ENCODE measurements around the gene PPP1R14D.

PPP1R14D gene

GRCh38 chr15:40775740-40776536 lies 52.6 kb downstream of the PPP1R14D start:
- DNase-seq (ENCODE audit: low read depth, low spot score) = no peak
- no peak overlapping the region for H3K4me3 ChIP-seq
- no peak overlapping the region for H3K9ac ChIP-seq (ENCODE audit: insufficient read length)
- TF ChIP-seq EZH2 (IDR thresholded peaks at IDR 0.05) (no peak), POLR2AphosphoS5 (IDR thresholded peaks at IDR 0.05; ENCODE audit: borderline replicate concordance, low read depth, low read length) (no peak), FOXP2 (optimal IDR thresholded peaks at IDR 0.05; ENCODE audit: control extremely low read depth, extremely low read length, insufficient read depth) (no peak)
- no peaks in the 10 kb centered on the region for H3K9me3 ChIP-seq (ENCODE audit: low read depth, low read length)
- no peak overlapping the region for H3K27ac ChIP-seq
- peaks cover 34% of the 10 kb centered on the region; the same call in 1 of the 2 replicates for H3K36me3 ChIP-seq (ENCODE audit: insufficient read depth, low read length)

- TF ChIP-seq EZH2 (IDR thresholded peaks at IDR 0.05) (no peak), POLR2AphosphoS5 (IDR thresholded peaks at IDR 0.05; ENCODE audit: borderline replicate concordance, low read depth, low read length) (no peak), FOXP2 (optimal IDR thresholded peaks at IDR 0.05; ENCODE audit: control extremely low read depth, extremely low read length, insufficient read depth) (no peak)
- Histone ChIP-seq H3K27ac (no peak overlapping the region), H3K4me3 (no peak overlapping the region), H3K36me3 (ENCODE audit: insufficient read depth, low read length) (peaks cover 34% of the 10 kb centered on the region; the same call in 1 of the 2 replicates), H3K9me3 (ENCODE audit: low read depth, low read length) (no peaks in the 10 kb centered on the region), H3K9ac (ENCODE audit: insufficient read length) (no peak overlapping the region)
- DNase-seq (ENCODE audit: low read depth, low spot score) = no peak
Observed at GRCh38 chr15:40775007-40775406, 53.5 kb downstream of the PPP1R14D start.

DNA sequence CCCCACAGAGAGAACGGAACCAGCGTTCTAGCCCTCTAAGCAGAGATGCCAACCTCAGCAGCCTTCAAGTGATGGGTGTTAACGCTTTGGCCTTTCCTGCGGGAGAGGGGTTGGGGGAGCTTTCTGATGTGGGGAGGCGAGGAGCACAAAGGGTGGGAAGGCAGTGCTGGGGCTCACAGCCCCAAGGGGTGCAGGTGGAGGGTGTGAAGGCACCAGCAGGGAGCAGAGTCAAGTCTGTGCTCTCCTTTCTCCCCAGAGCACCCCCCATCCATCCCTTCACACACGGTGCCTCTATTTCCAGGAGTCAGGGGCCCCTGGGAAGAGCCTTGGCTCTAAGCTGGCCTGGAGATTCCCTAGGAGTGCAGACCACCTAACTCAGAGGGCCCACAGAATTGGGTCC lies 54.6 kb downstream of the PPP1R14D start:
- Histone ChIP-seq H3K4me3 (no peak overlapping the region), H3K27ac (no peak overlapping the region), H3K36me3 (ENCODE audit: insufficient read depth, low read length) (peaks cover 25% of the 10 kb centered on the region; the same call in 1 of the 2 replicates), H3K9ac (ENCODE audit: insufficient read length) (no peak overlapping the region), H3K9me3 (ENCODE audit: low read depth, low read length) (no peaks in the 10 kb centered on the region)
- TF ChIP-seq EZH2 (IDR thresholded peaks at IDR 0.05) (no peak), POLR2AphosphoS5 (IDR thresholded peaks at IDR 0.05; ENCODE audit: borderline replicate concordance, low read depth, low read length) (no peak), FOXP2 (optimal IDR thresholded peaks at IDR 0.05; ENCODE audit: control extremely low read depth, extremely low read length, insufficient read depth) (no peak)
- no peak for DNase-seq (ENCODE audit: low read depth, low spot score)

DNA sequence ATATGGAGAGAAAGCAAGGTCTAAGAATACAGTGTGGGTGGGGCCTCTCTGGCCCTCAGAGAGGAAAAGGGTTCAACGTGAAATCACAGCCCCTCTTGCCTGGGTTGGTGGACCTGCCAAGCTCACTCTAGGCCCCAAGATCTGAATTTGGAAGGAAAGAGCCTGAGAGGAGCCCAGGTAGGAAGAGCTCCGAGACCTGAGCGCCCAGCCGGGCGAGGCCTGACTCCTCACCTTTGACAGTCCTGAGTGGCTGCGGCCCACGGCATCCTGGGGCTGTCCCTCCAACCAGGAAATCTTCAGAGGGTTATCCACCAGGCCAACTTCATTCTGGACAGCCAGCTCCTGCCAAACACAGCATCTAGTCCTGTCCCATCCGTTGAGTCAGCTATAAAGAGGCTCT lies 55.0 kb downstream of the PPP1R14D start:
- Histone ChIP-seq H3K27ac (no peak overlapping the region), H3K9ac (ENCODE audit: insufficient read length) (no peak overlapping the region), H3K4me3 (no peak overlapping the region), H3K9me3 (ENCODE audit: low read depth, low read length) (no peaks in the 10 kb centered on the region), H3K36me3 (ENCODE audit: insufficient read depth, low read length) (peaks cover 22% of the 10 kb centered on the region; the same call in 1 of the 2 replicates)
- TF ChIP-seq POLR2AphosphoS5 (IDR thresholded peaks at IDR 0.05; ENCODE audit: borderline replicate concordance, low read depth, low read length) = no peak
- no peak for TF ChIP-seq EZH2 (IDR thresholded peaks at IDR 0.05)
- TF ChIP-seq FOXP2 (optimal IDR thresholded peaks at IDR 0.05; ENCODE audit: control extremely low read depth, extremely low read length, insufficient read depth) = no peak
- no peak for DNase-seq (ENCODE audit: low read depth, low spot score)

DNA sequence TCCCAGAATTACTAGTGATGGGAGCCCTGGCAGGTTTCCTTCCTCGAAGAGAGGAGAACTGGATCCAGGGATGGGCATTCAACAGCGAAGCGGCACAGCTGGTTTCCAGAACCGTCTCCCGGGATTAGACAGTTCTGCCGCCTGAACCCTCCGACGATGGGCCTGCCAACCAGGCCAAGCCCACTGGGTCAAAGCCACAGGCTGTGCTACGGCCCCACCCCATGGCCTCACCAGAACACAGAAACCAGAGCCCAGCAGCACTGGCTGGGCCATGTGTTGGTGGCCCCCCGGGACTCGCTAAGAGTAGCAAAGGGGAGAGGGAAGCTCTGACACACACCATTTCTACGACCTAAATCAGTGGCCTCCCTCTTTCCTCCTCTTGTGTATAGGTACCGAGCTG lies 56.5 kb downstream of the PPP1R14D start:
- Histone ChIP-seq H3K27ac (no peak overlapping the region), H3K4me3 (no peak overlapping the region), H3K9me3 (ENCODE audit: low read depth, low read length) (no peaks in the 10 kb centered on the region), H3K9ac (ENCODE audit: insufficient read length) (no peak overlapping the region), H3K36me3 (ENCODE audit: insufficient read depth, low read length) (peaks cover 16% of the 10 kb centered on the region; the same call in 1 of the 2 replicates)
- TF ChIP-seq EZH2 (IDR thresholded peaks at IDR 0.05) (no peak), FOXP2 (optimal IDR thresholded peaks at IDR 0.05; ENCODE audit: control extremely low read depth, extremely low read length, insufficient read depth) (no peak), POLR2AphosphoS5 (IDR thresholded peaks at IDR 0.05; ENCODE audit: borderline replicate concordance, low read depth, low read length) (no peak)
- DNase-seq (ENCODE audit: low read depth, low spot score) = no peak

DNA sequence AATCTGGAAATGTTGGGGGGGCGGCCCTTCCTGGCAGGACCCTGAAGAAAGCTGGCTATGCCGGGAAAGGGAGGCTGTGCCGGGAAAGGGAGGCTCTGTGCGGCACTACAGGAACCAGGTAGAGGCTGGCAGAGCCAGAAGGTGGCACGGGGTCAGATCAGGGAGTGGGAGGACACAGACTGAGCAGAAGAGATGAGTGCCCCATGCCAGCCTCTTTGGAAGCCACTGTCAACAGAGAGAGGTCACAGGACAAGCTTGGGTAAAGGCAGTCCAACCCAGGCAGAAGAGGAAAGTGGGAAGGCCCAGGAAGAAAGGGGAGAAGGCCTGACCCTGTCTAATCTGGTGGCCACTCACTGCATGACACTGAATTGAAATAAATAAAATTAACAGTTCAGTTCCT lies 57.3 kb downstream of the PPP1R14D start:
- Histone ChIP-seq H3K9ac (ENCODE audit: insufficient read length) (no peak overlapping the region), H3K9me3 (ENCODE audit: low read depth, low read length) (no peaks in the 10 kb centered on the region), H3K36me3 (ENCODE audit: insufficient read depth, low read length) (peaks cover 8% of the 10 kb centered on the region; the same call in 1 of the 2 replicates), H3K27ac (no peak overlapping the region), H3K4me3 (no peak overlapping the region)
- TF ChIP-seq POLR2AphosphoS5 (IDR thresholded peaks at IDR 0.05; ENCODE audit: borderline replicate concordance, low read depth, low read length) (no peak), FOXP2 (optimal IDR thresholded peaks at IDR 0.05; ENCODE audit: control extremely low read depth, extremely low read length, insufficient read depth) (no peak), EZH2 (IDR thresholded peaks at IDR 0.05) (no peak)
- DNase-seq (ENCODE audit: low read depth, low spot score) = no peak

GRCh38 chr15:40770147-40770721 lies 58.3 kb downstream of the PPP1R14D start:
- DNase-seq (ENCODE audit: low read depth, low spot score) = no peak
- Histone ChIP-seq H3K36me3 (ENCODE audit: insufficient read depth, low read length) (no peaks in the 10 kb centered on the region; the same call in 1 of the 2 replicates), H3K9me3 (ENCODE audit: low read depth, low read length) (no peaks in the 10 kb centered on the region), H3K27ac (no peak overlapping the region), H3K9ac (ENCODE audit: insufficient read length) (no peak overlapping the region), H3K4me3 (no peak overlapping the region)
- TF ChIP-seq POLR2AphosphoS5 (IDR thresholded peaks at IDR 0.05; ENCODE audit: borderline replicate concordance, low read depth, low read length) (no peak), EZH2 (IDR thresholded peaks at IDR 0.05) (no peak), FOXP2 (optimal IDR thresholded peaks at IDR 0.05; ENCODE audit: control extremely low read depth, extremely low read length, insufficient read depth) (no peak)

DNA sequence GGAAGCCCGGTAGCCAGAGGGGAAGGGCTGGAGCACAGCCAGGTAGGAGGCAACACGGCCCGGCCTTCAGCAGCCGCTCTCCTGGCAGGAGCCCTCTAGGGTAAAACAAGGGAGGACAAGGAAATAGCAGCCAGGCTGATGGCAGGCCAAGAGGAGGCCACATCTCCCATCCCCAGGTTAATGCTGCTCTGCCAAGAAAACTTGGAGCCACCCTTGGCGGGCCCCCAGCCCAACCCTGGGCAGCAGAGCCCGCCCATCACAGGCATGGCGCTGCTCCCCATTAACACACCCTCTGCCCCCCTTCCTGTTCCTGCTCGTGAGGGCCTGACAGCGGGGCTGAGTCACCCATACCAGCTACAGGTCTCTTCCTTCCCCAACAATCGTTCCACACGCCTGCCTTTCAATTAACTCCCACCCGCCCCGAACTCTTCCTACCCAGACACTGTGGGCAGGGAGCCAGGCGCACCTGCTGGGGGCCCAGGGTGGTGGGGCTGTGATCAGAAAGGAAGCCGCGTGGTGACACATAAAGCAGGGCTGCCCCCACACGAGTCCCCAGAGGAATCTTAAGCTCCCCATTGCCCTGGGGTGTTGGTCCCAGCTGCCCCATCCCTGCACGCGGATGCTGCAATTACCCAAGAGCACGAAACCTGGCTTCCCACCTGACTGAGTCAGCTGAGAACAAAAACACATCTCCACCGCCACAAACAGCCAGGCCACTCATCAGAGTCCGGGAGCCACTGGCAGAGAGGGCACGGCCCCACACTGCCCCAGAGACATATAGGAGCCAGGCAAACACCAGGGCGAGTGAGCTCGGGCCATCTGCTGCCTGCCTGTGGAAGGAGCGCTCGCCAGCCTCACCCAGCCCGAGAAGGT lies 59.0 kb downstream of the PPP1R14D start, which contains the start of gene C15orf62:
Gene C15orf62, plus strand, starts transcription at position 707 of the 873 bp plus-strand sequence. CDS start 516 bp downstream, outside the sequence.
- H3K9ac ChIP-seq (ENCODE audit: insufficient read length) = no peak within 1 kb of the TSS
- H3K27ac ChIP-seq = no peak within 1 kb of the TSS
- TF ChIP-seq EZH2 (IDR thresholded peaks at IDR 0.05) = no peak
- no peak for TF ChIP-seq FOXP2 (optimal IDR thresholded peaks at IDR 0.05; ENCODE audit: control extremely low read depth, extremely low read length, insufficient read depth)
- no peak for TF ChIP-seq POLR2AphosphoS5 (IDR thresholded peaks at IDR 0.05; ENCODE audit: borderline replicate concordance, low read depth, low read length)
- H3K9me3 ChIP-seq (ENCODE audit: low read depth, low read length) = no peaks in the 10 kb centered on the region
- DNase-seq (ENCODE audit: low read depth, low spot score) = no peak
- H3K36me3 ChIP-seq (ENCODE audit: insufficient read depth, low read length) = no peaks in the 10 kb centered on the region; the same call in 1 of the 2 replicates
- no peak within 1 kb of the TSS for H3K4me3 ChIP-seq

Data from SK-N-MC (cell line).